HG02885 (cell line): ENCODE results near the gene TTLL5.

Source experiments
- ATAC-seq: cut with Tn5 transposase; IDR thresholded peaks from one replicate; pipeline ENCODE4 v1.9.1; 2021; ENCODE audit warnings: mild to moderate bottlenecking; ENCODE audit not compliant: unreplicated experiment, poor library complexity

The TTLL5 gene

GRCh38 chr14:75976826-75977581 is 316.0 kb downstream of the TTLL5 start:
- no peak for ATAC-seq

GRCh38 chr14:75977582-75977943 is 316.5 kb downstream of the TTLL5 start:
- no peak for ATAC-seq

GRCh38 chr14:75978249-75978731 is 317.2 kb downstream of the TTLL5 start:
- no peak for ATAC-seq

- no peak for ATAC-seq
Observed at GRCh38 chr14:75979071-75979571, 318.1 kb downstream of the TTLL5 start.

- no peak for ATAC-seq
Observed at GRCh38 chr14:75979648-75980565, 318.9 kb downstream of the TTLL5 start.

- no peak for ATAC-seq
Observed at GRCh38 chr14:75980856-75981255, 319.8 kb downstream of the TTLL5 start.

- ATAC-seq: peak; percentile 52
Observed at GRCh38 chr14:75981426-75982265, 320.6 kb downstream of the TTLL5 start, which contains the start of gene TGFB3. TSS of gene TGFB3 (minus strand) at chr14:75981995. CDS start at chr14:75980893, 1,102 bp downstream.

- ATAC-seq: peak; percentile 57
Observed at GRCh38 chr14:75982266-75983018, 321.4 kb downstream of the TTLL5 start.

GRCh38 chr14:75983019-75983358 is 321.9 kb downstream of the TTLL5 start:
- ATAC-seq: no peak

- no peak for ATAC-seq
Observed at GRCh38 chr14:75984674-75985073, 323.6 kb downstream of the TTLL5 start.

- ATAC-seq: peak; percentile 73
Observed at GRCh38 chr14:75985618-75986438, 324.8 kb downstream of the TTLL5 start, which contains the start of gene IFT43. TSS of gene IFT43 (plus strand) at chr14:75985763. CDS start at chr14:75985787, 24 bp downstream.

GRCh38 chr14:75986439-75986765 is 325.4 kb downstream of the TTLL5 start:
- no peak for ATAC-seq

- ATAC-seq: no peak
Observed at GRCh38 chr14:75987201-75987970, 326.3 kb downstream of the TTLL5 start.

GRCh38 chr14:75989134-75989533 is 328.1 kb downstream of the TTLL5 start:
- ATAC-seq: no peak

GRCh38 chr14:75990297-75990696 is 329.3 kb downstream of the TTLL5 start:
- ATAC-seq: no peak

- ATAC-seq: no peak
Observed at GRCh38 chr14:75991753-75992152, 330.7 kb downstream of the TTLL5 start.

GRCh38 chr14:75993567-75994041 is 332.6 kb downstream of the TTLL5 start:
- peak; percentile 41 for ATAC-seq
